ENCODE measurements around the gene SESN3.
A peak's percentile ranks its signal among the peaks of the same experiment; 100 is the strongest.

The SESN3 gene

GRCh38 chr11:95135155-95135554 lies 95.8 kb downstream of the SESN3 start:
- no peak for DNase-seq (ENCODE audit: low read depth in 1 of 2, low spot score in 1 of 2)
- no peaks in the 10 kb centered on the region for H3K27me3 ChIP-seq (ENCODE audit: insufficient read depth, poor library complexity, severe bottlenecking)
- TF ChIP-seq GABPA (IDR thresholded peaks at IDR 0.05; ENCODE audit: low read depth) (no peak), CTCF (IDR thresholded peaks at IDR 0.05; ENCODE audit: insufficient read depth, low read length) (no peak), REST (IDR thresholded peaks at IDR 0.05; ENCODE audit: insufficient replicate concordance, low read depth) (no peak), POLR2AphosphoS5 (IDR thresholded peaks at IDR 0.05; ENCODE audit: low read depth) (no peak), SPI1 (IDR thresholded peaks at IDR 0.05; ENCODE audit: borderline replicate concordance, low read depth) (no peak)
- H3K4me3 ChIP-seq (replicated peaks; ENCODE audit: insufficient read depth, low read length): no peak overlapping the region
- no peak overlapping the region for H3K27ac ChIP-seq (replicated peaks)

GRCh38 chr11:95134491-95134890 lies 96.5 kb downstream of the SESN3 start:
- Histone ChIP-seq H3K27me3 (ENCODE audit: insufficient read depth, poor library complexity, severe bottlenecking) (no peaks in the 10 kb centered on the region), H3K4me3 (replicated peaks; ENCODE audit: insufficient read depth, low read length) (no peak overlapping the region), H3K27ac (replicated peaks) (no peak overlapping the region)
- TF ChIP-seq SPI1 (IDR thresholded peaks at IDR 0.05; ENCODE audit: borderline replicate concordance, low read depth): no peak
- no peak for TF ChIP-seq POLR2AphosphoS5 (IDR thresholded peaks at IDR 0.05; ENCODE audit: low read depth)
- no peak for TF ChIP-seq CTCF (IDR thresholded peaks at IDR 0.05; ENCODE audit: insufficient read depth, low read length)
- TF ChIP-seq GABPA (IDR thresholded peaks at IDR 0.05; ENCODE audit: low read depth): no peak
- TF ChIP-seq REST (IDR thresholded peaks at IDR 0.05; ENCODE audit: insufficient replicate concordance, low read depth): no peak
- no peak for DNase-seq (ENCODE audit: low read depth in 1 of 2, low spot score in 1 of 2)

- H3K27ac ChIP-seq (replicated peaks): no peak overlapping the region
- H3K4me3 ChIP-seq (replicated peaks; ENCODE audit: insufficient read depth, low read length): no peak overlapping the region
- peak; percentile 33 to 54 for DNase-seq (ENCODE audit: low read depth in 1 of 2, low spot score in 1 of 2)
- TF ChIP-seq GABPA (IDR thresholded peaks at IDR 0.05; ENCODE audit: low read depth) (no peak), POLR2AphosphoS5 (IDR thresholded peaks at IDR 0.05; ENCODE audit: low read depth) (no peak)
- H3K27me3 ChIP-seq (ENCODE audit: insufficient read depth, poor library complexity, severe bottlenecking): no peaks in the 10 kb centered on the region
Measured at GRCh38 chr11:95132956-95133355, 98.0 kb downstream of the SESN3 start.

- Histone ChIP-seq H3K4me3 (replicated peaks; ENCODE audit: insufficient read depth, low read length) (no peak overlapping the region), H3K27me3 (ENCODE audit: insufficient read depth, poor library complexity, severe bottlenecking) (no peaks in the 10 kb centered on the region), H3K27ac (replicated peaks) (no peak overlapping the region)
- no peak for DNase-seq (ENCODE audit: low read depth in 1 of 2, low spot score in 1 of 2)
- no peak for TF ChIP-seq REST (IDR thresholded peaks at IDR 0.05; ENCODE audit: insufficient replicate concordance, low read depth)
Measured at GRCh38 chr11:95128602-95129001, 102.4 kb downstream of the SESN3 start.

Measured in HL-60 (cell line).